WTC11 (cell line): Measurements from ENCODE around the gene TRIM3. TPM values are rescaled to one million over a fixed set of nuclear protein-coding genes. Genes with fewer than 3 reads are reported as not detected.

Experiments used
- ATAC-seq: fragments of 200-7000 bp; cut with Tn5 transposase; 2 replicates; pipeline ENCODE4 v1.10.0; 2021; ENCODE audit warnings: mild to moderate bottlenecking, moderate library complexity
- CTCF ChIA-PET: fragments of 300-600 bp; sonication (Branson Sonifier 250); formaldehyde crosslinking; loops from one replicate; lab custom pipeline; 2021; ENCODE audit warnings: antibody characterized with exemption; lab: Charles Lee
- POLR2A ChIA-PET: fragments of 350-600 bp; sonication (Branson Sonifier 250); formaldehyde crosslinking; loops from one replicate; lab custom pipeline; 2021; ENCODE audit warnings: antibody characterized with exemption; lab: Charles Lee
- DNase-seq: peaks from one replicate; pipeline ENCODE4 v3.0.0; 2021; ENCODE audit warnings: low spot score
- H3K27ac Mint-ChIP-seq: 2 replicates; pipeline ENCODE4 v1.8.0; 2021; ENCODE audit warnings: mixed read lengths
- H3K27me3 Mint-ChIP-seq: 2 replicates; pipeline ENCODE4 v1.8.0; 2021; ENCODE audit warnings: low read depth, mild to moderate bottlenecking, moderate library complexity, mixed read lengths
- H3K36me3 Mint-ChIP-seq: 2 replicates; pipeline ENCODE4 v1.8.0; 2021; ENCODE audit warnings: mixed read lengths
- H3K4me1 Mint-ChIP-seq: 2 replicates; pipeline ENCODE4 v1.8.0; 2022; ENCODE audit warnings: mixed read lengths
- H3K4me3 Mint-ChIP-seq: 2 replicates; pipeline ENCODE4 v1.8.0; 2021; ENCODE audit warnings: mild to moderate bottlenecking, moderate library complexity, mixed read lengths
- H3K9me3 Mint-ChIP-seq: 2 replicates; pipeline ENCODE4 v1.8.0; 2021; ENCODE audit warnings: mixed read lengths
- CBFB ChIP-seq: sonication (generic); formaldehyde crosslinking; IDR thresholded peaks from 2 replicates; pipeline ENCODE4 v1.8.1; 2022; ENCODE audit warnings: mild to moderate bottlenecking, low read depth, missing genetic modification reagents
- ELF4 ChIP-seq: sonication (generic); formaldehyde crosslinking; IDR thresholded peaks from 2 replicates; pipeline ENCODE4 v1.8.1; 2022; ENCODE audit warnings: low read depth, mild to moderate bottlenecking, moderate library complexity, missing genetic modification reagents
- ESRRA ChIP-seq: sonication (generic); formaldehyde crosslinking; IDR thresholded peaks from 2 replicates; pipeline ENCODE4 v1.8.1; 2022; ENCODE audit warnings: mild to moderate bottlenecking, missing genetic modification reagents, borderline replicate concordance
- FOXK1 ChIP-seq: sonication (generic); formaldehyde crosslinking; IDR thresholded peaks from 2 replicates; pipeline ENCODE4 v1.8.0; 2022; ENCODE audit warnings: mild to moderate bottlenecking, moderate library complexity, missing genetic modification reagents
- NFATC4 ChIP-seq: fragments of 250-450 bp; sonication (Bioruptor Pico); IDR thresholded peaks from 2 replicates; pipeline ENCODE4 v1.9.0; 2021; ENCODE audit warnings: mild to moderate bottlenecking
- NR1H2 ChIP-seq: sonication (generic); formaldehyde crosslinking; IDR thresholded peaks from 2 replicates; pipeline ENCODE4 v1.9.0; 2021; ENCODE audit warnings: mild to moderate bottlenecking, moderate library complexity, missing genetic modification reagents
- RORB ChIP-seq: fragments of 250-450 bp; sonication (Bioruptor Pico); IDR thresholded peaks from 2 replicates; pipeline ENCODE4 v1.9.0; 2021; ENCODE audit warnings: mild to moderate bottlenecking
- ZNF317 ChIP-seq: sonication (generic); formaldehyde crosslinking; IDR thresholded peaks from 2 replicates; pipeline ENCODE4 v1.8.1; 2023; ENCODE audit warnings: low read depth, mild to moderate bottlenecking, moderate library complexity, missing genetic modification reagents, borderline replicate concordance
- total RNA-seq: library from RNA; stranded (reverse); gene quantifications from 3 replicates; pipeline ENCODE4 v1.2.3, GENCODE V29; 2021
- TF ChIP-seq, protein P1 (sequence below): sonication (generic); formaldehyde crosslinking; IDR thresholded peaks from 2 replicates; pipeline ENCODE4 v1.8.1; 2022; ENCODE audit warnings: missing genetic modification reagents, borderline replicate concordance
- TF ChIP-seq, protein P2 (sequence below): sonication (generic); formaldehyde crosslinking; IDR thresholded peaks from 2 replicates; pipeline ENCODE4 v1.8.1; 2023; ENCODE audit warnings: mild to moderate bottlenecking, missing genetic modification reagents, moderate library complexity
- TF ChIP-seq, protein P3 (sequence below): fragments of 250-450 bp; sonication (Bioruptor Pico); IDR thresholded peaks from 2 replicates; pipeline ENCODE4 v1.9.0; 2021; ENCODE audit warnings: mild to moderate bottlenecking, borderline replicate concordance
- TF ChIP-seq, protein P4 (sequence below): sonication (generic); formaldehyde crosslinking; IDR thresholded peaks from 2 replicates; pipeline ENCODE4 v1.8.0; 2023; ENCODE audit warnings: missing genetic modification reagents
- TF ChIP-seq, protein P5 (sequence below): fragments of 250-450 bp; sonication (Bioruptor Pico); IDR thresholded peaks from 2 replicates; pipeline ENCODE4 v1.9.0; 2021; ENCODE audit warnings: mild to moderate bottlenecking
- TF ChIP-seq, protein P6 (sequence below): fragments of 250-450 bp; sonication (Bioruptor Pico); IDR thresholded peaks from 2 replicates; pipeline ENCODE4 v1.9.0; 2021; ENCODE audit warnings: moderate library complexity, mild to moderate bottlenecking, inconsistent platforms, borderline replicate concordance

TRIM3 gene
- total RNA-seq, 1 experiment from 2014 or later, result 21.3 TPM

DNA sequence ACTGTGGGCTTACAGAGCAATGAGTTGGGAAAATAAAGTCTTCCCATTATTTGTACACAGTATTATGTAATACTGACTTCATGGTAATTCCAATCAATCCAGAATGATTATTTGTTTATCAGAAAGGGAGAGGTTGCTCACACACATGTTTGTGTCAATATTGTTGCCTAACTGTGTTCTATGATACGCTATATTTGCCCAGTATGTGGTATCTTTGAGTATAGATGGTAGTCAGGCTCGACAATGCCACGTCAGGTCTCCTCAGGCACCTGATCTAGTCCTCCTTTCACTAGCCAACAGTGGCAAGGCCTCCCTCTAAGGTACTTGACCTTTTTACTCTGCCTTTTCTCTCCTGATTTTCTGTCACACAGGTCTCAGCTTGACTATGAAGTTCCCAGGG lies 28.6 kb upstream of the TRIM3 start:
- CTCF ChIA-PET, result interaction anchor here (2.2 kb wide), 1 partner anchor 123 kb away, joined by 6 read pairs; no protein-coding TSS in a partner anchor
- POLR2A ChIA-PET, result no interaction called here
- DNase-seq, result no peak

DNA sequence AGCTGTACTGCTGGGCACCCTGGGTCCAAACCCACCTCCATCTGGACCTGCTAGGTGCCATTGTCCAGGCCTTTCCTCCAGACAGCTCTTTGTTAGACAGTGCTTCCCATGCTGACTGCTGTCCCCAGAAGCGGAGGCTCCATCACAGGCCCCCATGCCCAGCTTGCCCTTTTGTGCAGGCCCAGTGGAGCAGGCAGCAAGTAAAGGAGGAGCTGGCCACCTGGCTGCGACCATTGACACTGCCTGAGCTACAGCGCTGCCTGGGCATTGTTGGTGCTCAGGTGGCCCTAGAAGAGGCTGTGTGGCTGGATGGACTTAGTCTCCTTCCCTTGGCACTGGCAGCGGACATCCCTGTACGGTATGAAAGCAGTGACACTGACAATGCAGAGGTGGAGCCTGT lies 24.8 kb upstream of the TRIM3 start:
- H3K4me3 Mint-ChIP-seq, result no peak overlapping the region
- 0 out of 2 replicates have a peak, but pooled peaks cover 2% of the 10 kb centered on the region for H3K36me3 Mint-ChIP-seq
- ChIA-PET POLR2A (no interaction called here), CTCF (interaction anchor here (1.4 to 3.8 kb wide), 6 partner anchors 29 to 135 kb away, joined by 3 to 29 read pairs (median 10); no protein-coding TSS in a partner anchor)
- H3K27ac Mint-ChIP-seq, result no peak overlapping the region
- H3K27me3 Mint-ChIP-seq, result no peaks in the 10 kb centered on the region
- TF ChIP-seq, protein P1, sequence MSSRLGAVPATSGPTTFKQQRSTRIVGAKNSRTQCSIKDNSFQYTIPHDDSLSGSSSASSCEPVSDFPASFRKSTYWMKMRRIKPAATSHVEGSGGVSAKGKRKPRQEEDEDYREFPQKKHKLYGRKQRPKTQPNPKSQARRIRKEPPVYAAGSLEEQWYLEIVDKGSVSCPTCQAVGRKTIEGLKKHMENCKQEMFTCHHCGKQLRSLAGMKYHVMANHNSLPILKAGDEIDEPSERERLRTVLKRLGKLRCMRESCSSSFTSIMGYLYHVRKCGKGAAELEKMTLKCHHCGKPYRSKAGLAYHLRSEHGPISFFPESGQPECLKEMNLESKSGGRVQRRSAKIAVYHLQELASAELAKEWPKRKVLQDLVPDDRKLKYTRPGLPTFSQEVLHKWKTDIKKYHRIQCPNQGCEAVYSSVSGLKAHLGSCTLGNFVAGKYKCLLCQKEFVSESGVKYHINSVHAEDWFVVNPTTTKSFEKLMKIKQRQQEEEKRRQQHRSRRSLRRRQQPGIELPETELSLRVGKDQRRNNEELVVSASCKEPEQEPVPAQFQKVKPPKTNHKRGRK (CRISPR knock-in tag), result no peak
- no peak for TF ChIP-seq FOXK1 (CRISPR knock-in tag)
- TF ChIP-seq, protein P2, sequence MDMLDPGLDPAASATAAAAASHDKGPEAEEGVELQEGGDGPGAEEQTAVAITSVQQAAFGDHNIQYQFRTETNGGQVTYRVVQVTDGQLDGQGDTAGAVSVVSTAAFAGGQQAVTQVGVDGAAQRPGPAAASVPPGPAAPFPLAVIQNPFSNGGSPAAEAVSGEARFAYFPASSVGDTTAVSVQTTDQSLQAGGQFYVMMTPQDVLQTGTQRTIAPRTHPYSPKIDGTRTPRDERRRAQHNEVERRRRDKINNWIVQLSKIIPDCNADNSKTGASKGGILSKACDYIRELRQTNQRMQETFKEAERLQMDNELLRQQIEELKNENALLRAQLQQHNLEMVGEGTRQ (CRISPR knock-in tag), result no peak
- no peak for TF ChIP-seq ELF4
- no peak for TF ChIP-seq NR1H2 (CRISPR knock-in tag)
- TF ChIP-seq, protein P3, sequence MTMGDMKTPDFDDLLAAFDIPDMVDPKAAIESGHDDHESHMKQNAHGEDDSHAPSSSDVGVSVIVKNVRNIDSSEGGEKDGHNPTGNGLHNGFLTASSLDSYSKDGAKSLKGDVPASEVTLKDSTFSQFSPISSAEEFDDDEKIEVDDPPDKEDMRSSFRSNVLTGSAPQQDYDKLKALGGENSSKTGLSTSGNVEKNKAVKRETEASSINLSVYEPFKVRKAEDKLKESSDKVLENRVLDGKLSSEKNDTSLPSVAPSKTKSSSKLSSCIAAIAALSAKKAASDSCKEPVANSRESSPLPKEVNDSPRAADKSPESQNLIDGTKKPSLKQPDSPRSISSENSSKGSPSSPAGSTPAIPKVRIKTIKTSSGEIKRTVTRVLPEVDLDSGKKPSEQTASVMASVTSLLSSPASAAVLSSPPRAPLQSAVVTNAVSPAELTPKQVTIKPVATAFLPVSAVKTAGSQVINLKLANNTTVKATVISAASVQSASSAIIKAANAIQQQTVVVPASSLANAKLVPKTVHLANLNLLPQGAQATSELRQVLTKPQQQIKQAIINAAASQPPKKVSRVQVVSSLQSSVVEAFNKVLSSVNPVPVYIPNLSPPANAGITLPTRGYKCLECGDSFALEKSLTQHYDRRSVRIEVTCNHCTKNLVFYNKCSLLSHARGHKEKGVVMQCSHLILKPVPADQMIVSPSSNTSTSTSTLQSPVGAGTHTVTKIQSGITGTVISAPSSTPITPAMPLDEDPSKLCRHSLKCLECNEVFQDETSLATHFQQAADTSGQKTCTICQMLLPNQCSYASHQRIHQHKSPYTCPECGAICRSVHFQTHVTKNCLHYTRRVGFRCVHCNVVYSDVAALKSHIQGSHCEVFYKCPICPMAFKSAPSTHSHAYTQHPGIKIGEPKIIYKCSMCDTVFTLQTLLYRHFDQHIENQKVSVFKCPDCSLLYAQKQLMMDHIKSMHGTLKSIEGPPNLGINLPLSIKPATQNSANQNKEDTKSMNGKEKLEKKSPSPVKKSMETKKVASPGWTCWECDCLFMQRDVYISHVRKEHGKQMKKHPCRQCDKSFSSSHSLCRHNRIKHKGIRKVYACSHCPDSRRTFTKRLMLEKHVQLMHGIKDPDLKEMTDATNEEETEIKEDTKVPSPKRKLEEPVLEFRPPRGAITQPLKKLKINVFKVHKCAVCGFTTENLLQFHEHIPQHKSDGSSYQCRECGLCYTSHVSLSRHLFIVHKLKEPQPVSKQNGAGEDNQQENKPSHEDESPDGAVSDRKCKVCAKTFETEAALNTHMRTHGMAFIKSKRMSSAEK (CRISPR knock-in tag), result no peak
- TF ChIP-seq, protein P4, sequence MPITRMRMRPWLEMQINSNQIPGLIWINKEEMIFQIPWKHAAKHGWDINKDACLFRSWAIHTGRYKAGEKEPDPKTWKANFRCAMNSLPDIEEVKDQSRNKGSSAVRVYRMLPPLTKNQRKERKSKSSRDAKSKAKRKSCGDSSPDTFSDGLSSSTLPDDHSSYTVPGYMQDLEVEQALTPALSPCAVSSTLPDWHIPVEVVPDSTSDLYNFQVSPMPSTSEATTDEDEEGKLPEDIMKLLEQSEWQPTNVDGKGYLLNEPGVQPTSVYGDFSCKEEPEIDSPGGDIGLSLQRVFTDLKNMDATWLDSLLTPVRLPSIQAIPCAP (CRISPR knock-in tag), result no peak
- TF ChIP-seq CBFB (CRISPR knock-in tag), result no peak
- TF ChIP-seq, protein P5, sequence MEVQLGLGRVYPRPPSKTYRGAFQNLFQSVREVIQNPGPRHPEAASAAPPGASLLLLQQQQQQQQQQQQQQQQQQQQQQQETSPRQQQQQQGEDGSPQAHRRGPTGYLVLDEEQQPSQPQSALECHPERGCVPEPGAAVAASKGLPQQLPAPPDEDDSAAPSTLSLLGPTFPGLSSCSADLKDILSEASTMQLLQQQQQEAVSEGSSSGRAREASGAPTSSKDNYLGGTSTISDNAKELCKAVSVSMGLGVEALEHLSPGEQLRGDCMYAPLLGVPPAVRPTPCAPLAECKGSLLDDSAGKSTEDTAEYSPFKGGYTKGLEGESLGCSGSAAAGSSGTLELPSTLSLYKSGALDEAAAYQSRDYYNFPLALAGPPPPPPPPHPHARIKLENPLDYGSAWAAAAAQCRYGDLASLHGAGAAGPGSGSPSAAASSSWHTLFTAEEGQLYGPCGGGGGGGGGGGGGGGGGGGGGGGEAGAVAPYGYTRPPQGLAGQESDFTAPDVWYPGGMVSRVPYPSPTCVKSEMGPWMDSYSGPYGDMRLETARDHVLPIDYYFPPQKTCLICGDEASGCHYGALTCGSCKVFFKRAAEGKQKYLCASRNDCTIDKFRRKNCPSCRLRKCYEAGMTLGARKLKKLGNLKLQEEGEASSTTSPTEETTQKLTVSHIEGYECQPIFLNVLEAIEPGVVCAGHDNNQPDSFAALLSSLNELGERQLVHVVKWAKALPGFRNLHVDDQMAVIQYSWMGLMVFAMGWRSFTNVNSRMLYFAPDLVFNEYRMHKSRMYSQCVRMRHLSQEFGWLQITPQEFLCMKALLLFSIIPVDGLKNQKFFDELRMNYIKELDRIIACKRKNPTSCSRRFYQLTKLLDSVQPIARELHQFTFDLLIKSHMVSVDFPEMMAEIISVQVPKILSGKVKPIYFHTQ (CRISPR knock-in tag), result no peak
- H3K4me1 Mint-ChIP-seq, result peaks cover 9% of the 10 kb centered on the region
- no peaks in the 10 kb centered on the region for H3K9me3 Mint-ChIP-seq
- no peak for ATAC-seq
- DNase-seq, result no peak

More for the DNA sequence above, 28.6 kb upstream of the TRIM3 start:
- Mint-ChIP-seq H3K36me3 (no peaks in the 10 kb centered on the region), H3K27ac (no peak overlapping the region), H3K9me3 (no peaks in the 10 kb centered on the region), H3K27me3 (no peaks in the 10 kb centered on the region), H3K4me1 (peaks cover 3% of the 10 kb centered on the region), H3K4me3 (no peak overlapping the region)
- ATAC-seq, result no peak
- no peak for TF ChIP-seq NFATC4 (CRISPR knock-in tag)
- TF ChIP-seq, protein P6, sequence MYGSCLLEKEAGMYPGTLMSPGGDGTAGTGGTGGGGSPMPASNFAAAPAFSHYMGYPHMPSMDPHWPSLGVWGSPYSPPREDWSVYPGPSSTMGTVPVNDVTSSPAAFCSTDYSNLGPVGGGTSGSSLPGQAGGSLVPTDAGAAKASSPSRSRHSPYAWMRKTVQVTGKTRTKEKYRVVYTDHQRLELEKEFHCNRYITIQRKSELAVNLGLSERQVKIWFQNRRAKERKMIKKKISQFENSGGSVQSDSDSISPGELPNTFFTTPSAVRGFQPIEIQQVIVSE, result no peak
- TF ChIP-seq, protein P1 (CRISPR knock-in tag), result no peak
- no peak for TF ChIP-seq ZNF317
- TF ChIP-seq RORB (CRISPR knock-in tag), result no peak
- no peak for TF ChIP-seq ESRRA (CRISPR knock-in tag)
